Activated CD4-positive, alpha-beta T cell treated with anti-CD3 and anti-CD28 coated beads, Interleukin-2, amount 50 U/mL, for 4 hours (primary cell): Measurements from ENCODE around the gene RALGPS1.

ENCODE experiments used
- DNase-seq, 2 experiments: peaks; one replicate each; pipeline ENCODE4 v3.0.0-alpha.2; 2020

Gene RALGPS1

DNA sequence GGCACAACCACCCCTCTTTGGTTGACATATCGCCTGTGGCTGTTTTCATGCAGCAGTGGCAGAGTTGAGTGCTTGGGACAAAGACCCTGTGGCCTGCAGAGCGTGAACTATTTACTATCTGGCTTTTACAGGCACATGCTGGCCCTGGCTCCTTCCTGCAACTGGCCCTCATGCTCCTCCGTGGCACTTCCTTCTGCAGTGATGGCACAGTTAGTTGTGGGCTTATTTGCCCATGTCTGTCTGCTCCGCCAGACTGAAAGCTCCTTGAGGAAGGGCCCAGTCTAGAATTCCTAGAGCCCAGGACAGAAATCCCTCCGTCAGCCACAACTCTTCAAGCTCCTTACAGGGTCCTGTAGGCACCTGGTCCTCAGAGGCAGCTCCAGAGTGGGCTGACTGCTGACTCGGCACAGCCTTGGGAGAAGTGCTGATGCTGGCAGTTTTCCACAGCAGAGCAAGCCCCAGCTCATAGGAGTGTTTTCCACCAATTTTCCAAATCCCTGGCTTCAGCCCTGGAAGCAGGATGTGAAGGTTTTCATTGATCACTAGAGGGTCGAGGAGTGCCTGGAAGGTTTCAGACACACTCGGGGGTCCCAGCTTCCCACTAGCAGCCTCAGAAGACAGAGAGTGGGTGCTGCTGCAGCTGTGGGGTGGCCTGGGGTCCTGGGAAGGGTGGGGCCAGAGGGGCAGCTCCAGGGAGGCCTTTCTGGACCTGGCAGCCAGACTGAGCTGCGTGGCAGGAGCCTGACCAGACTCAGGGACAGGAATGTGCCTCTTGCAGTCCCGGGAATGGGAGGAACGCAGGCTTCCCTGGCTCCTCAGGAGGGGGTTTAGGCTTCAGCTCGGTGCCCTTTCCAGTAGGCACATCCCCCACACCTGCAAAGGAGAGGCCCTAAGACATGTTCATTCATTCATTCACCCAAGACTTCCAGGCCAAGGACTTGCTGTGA, 264.4 kb downstream of the RALGPS1 start:
- no peak for DNase-seq

DNA sequence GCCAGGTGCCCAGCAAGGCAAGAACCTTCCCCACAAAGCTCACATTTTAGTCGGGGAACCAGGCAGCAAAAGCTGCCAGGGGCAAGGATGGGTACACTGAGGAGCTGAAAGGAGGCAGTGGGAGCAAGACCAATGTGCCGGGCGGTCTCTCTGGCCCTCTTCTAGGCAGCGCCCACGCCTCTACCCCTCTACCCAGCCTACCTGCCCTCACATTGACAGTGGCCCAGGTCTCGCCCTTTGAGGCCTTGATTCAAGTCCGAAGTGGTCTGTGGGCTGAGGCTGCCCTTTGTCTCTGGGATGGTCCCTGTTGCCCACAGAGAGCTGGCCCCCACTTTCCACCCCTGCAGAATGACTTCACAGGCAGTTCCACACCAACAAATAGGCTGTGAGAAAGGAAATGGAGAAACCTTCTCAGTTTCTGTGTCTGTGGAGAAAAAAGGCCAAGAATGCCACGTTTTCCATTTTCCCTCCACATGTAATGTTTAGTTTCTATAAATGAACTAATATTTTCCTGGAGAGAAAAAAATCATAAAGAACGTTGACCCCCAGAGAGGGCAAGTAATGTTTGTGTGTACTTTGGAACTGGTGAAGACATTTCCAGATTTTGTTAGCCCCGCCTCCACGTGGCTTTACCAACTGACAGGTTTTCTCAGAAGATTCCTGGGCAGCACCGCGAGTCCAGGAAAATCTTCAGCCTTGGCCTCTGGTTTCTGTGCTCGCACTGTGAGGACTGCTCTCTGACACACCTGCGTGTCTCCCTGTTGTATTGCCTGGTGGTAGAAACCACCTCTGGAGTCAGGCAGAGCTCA, 265.3 kb downstream of the RALGPS1 start:
- no peak for DNase-seq

DNA sequence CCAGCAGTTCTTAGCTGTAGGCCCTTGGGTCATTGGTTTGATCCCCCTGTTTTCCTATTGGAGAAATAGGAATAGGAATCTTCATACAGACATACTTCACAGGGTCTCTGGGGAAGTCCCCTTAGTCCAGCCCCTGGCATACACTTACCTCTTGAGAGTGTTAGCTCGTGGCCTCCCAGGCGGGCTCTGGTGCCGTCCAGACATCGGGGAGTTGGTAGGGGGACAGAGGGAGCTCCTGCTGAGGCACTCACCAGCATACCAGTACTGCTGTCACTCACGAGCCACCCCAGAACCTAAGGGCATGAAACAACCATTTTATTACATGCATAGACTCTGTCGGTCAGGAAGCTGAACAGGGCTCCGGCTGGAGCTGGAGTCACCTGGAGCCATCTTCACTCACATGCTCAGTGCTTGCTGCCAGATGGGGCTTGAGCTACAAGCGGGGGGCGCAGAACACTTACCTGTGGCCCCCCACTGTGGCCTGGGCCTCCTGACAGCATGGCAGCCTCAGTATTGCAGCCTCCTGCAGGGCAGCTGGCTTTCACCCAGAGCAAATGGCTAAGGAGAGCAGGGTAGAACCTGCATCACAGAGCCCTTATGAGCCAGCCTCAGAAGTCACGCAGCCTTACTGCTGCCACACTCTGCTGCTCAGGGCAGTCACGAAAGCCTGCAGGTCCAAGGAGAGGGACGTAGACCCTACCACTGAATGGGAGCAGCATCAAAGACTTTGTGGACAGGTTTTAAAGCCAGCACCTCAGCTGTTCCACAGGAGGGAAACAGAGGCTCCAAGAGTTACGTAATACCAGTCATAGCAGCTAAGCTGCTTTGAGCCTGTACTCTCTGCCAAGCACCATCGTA, 266.1 kb downstream of the RALGPS1 start:
- DNase-seq = no peak

DNA sequence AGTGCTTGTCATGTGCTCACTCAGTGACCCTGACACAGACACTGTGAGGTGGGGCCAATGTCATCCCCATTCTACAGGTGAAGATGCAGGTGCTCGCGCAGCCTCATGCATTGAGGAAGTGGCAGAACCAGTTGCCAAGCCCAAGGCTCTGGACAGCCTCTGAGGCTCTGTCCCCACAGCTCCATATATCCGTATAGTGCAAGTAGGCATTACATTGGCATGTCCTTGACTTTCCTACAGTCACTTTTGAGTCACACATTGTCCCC, 266.7 kb downstream of the RALGPS1 start:
- no peak for DNase-seq

DNA sequence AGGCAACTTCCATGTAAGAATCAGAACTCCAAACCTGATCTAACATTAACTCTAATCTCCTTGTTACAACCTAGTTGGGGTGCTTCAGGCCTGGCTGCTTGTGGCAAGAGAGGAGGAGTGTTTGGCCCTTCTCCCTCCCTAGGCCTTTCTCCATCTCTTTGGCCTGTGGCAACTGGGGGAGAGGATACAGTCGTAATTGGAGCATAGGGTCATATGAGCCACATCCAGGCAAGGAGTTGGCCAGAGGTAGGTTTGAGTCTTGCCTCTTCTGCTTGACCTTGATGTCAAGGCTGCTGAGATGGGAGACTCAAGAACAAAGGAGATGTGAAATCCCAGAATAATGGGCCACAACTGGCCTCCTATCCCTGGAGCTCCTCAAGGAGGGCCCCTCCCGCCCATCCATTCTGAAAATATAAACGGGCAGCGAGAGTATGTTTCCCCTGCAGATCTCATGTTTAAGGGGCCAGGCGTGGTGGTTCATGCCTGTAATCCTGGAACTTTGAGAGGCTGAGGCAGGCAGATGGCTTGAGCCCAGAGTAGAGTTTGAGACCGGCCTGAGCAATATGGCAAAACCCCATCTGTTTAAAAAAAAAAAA, 267.1 kb downstream of the RALGPS1 start:
- DNase-seq = no peak

DNA sequence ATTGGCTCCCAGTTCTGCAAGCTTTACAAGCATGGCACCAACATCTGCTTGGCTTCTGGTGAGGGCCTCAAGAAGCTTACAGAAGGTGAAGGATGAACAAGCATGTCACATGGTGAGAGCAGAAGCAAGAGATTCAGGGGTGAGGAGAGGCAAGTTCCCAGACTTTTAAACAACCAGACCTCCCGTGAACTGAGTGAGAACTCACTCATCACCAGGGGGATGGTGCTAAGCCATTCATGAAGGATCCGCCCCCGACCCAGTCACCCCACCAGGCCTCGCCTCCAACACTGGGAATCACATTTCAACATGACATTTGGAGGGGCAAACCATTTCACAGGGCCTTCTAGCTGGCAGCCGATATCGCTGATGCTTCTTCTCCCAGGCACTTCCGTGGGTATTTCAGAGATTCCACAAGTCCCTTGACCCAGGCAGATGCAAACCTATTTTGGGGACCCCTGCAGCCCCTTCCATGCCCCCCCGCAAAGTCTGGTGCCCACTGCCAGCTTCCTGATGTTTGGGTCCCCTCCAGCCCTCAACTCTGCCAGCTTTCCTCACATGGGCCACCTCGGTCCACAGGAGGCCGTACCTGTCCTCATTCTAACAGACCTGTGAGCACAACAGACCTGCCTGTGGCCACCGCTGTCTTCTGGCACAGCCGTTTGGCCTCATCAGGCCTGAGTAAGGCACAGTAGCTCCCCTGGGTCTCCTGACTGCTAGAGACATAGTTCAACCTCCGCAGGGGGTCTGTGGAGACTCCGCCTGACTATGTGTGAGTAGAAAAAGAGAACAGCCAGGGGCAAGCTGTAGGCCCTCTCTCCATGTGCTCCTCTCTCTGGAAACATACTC, 268.5 kb downstream of the RALGPS1 start:
- no peak for DNase-seq

DNA sequence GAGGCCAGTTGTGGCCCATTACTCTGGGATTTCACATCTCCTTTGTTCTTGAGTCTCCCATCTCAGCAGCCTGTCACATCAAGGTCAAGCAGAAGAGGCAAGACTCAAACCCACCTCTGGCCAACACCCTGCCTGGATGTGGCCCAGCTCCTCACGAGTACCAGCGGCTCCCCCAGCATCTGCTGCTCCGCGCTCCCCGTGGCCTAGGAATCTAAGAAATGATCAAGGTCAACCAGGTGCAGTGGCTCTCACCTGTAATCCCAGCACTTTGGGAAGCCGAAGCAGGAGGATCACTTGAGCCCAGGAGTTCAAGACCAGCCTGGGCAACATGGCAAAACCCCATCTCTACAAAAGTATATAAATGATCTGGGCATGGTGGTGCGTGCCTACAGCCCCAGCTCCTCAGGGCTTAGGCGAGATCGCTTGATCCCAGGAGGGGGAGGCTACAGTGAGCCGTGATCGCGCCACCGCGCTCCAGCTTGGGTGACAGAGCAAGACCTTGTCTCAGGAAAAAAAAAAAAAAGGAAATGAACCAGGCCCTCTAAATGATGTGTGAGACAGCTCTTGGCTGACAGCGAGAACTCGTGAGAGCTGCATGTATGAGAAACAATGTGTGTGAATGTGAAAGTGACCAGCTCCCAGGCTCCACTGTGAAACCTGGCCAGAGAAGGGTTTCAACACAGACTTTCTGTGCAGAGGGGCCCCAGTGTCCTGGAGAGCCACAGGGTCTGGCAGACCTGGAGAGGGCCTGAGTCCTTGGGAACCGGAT, 269.4 kb downstream of the RALGPS1 start:
- DNase-seq = no peak

DNA sequence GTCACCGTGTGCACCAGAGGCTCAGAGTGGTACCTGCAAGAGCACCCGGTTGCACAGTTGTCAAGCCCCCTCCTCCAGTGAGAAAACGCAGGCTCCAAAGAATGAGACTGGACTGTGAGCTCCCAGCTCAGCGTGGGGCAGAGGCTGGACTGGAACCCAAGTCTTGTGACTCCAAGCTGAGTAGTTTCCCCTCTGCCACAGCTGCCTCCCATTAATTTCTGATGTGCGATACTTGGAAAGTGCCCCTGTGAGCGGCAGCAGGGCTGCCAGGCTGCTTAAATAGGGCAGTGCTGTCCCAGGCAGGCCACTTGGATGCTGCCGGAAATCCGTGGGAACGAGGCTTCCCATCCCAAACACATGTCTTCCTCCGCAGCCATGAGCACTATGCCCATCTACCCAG, 270.1 kb downstream of the RALGPS1 start:
- no peak for DNase-seq

DNA sequence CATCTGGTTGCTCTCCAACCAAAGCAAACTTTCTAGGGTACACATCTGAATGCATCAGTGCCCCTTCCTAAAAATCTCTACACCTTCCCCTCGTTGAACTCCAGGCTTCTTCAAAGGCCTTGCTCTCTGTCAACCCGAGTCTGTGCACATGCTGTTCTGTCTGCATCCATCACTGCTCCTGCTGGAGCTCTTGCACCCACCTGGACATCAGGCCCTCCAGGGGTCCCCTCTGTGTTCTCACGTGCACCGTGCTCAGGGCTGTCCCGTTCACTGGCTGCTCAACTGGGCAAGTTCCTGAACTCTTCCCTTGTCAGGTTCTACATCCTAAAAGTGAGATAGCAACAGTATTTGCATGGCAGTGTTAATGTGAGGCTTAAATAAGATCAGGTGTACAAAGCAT, 270.6 kb downstream of the RALGPS1 start:
- DNase-seq = no peak

DNA sequence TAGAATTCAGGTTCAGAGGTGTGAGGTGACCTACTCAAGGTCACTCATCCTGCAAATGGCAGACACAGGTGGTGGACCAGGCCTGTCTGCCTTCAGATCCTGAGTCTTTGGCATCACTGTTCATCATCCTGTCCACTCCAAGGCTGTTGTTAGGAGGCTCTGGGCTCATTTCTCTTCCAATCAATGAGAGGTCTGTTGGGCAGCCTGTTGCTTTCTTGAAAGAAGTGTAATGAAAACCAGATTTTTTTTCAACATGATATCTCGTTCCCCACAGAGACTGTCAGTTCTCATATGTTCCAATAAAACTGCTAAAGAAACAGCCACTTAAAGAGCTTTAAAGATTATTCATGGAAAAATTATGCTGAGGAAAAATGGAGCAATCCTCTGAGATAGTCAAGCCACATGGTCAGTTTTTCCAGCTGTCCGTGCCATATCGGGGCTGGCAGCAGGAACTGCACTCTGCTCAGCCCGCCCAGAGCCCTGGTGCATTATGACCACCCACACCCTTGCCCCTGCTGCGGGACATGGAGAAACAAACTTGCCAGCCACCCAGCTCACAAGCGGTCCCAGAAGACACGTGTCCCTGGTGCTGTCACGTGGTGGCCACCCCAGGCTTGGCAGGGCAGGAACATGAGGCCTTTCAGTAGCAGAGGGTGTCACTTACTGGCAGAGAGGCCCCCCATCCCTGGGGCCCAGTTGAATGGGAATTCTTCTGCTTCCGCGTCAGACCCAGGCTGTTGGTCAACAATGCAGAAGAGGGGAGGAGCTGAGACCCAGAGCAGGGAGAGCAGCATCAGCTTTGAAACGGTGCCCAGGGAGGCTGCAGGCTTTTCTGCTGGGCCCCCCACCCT, 271.6 kb downstream of the RALGPS1 start:
- DNase-seq = no peak

DNA sequence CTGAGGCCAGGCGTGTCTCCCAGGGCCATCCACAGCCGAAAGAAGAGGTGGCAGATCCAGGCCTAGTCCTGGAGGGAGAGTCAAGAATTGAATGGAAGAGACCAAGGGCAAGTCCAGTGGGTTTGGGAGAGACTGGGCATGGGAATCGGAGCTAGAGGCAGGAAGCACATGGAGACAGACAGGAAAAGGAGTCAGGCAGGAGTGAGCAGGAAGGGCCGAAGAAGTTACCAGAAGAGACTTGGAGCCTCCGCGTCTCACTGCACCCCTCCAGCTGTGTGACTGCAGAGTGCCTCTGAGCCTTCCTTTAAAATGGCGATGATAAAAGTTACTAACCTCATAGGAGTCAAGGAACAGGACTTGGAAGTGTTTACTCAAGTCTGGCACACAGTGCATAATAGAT, 272.2 kb downstream of the RALGPS1 start:
- DNase-seq = no peak

DNA sequence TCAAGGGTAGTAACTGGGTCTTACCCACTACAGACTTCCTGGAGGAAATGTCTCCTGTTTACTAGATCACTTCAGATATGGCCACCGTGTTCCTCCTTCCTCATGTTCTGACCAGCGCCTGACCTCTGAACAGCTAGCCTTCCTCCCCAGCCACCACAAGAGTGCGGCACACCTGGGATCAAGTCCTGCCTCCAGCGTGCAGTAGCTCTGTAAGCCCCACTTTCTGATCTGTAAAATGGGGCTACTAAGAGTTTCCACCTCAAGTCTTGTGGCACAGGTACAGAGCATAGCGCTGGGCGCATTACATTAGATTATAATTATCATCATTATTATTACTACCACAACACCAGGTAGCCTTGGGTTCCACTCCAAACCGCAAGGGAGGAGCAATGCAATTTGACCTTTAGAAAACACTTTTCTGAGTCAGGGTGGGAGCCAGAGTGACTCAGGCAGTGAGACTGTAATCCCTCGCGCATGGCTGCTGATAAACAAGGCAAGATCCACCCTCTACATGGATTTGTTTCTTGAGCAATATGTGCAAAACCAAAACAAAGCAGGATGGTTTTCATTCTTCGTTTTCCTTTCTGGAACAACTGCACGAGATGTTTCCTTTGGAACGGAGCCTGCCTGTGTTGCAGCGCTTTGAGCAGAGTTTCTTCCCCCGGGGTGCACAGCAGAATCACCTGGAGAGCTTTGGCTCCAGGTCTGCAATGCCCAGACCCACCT, 272.8 kb downstream of the RALGPS1 start:
- no peak for DNase-seq

DNA sequence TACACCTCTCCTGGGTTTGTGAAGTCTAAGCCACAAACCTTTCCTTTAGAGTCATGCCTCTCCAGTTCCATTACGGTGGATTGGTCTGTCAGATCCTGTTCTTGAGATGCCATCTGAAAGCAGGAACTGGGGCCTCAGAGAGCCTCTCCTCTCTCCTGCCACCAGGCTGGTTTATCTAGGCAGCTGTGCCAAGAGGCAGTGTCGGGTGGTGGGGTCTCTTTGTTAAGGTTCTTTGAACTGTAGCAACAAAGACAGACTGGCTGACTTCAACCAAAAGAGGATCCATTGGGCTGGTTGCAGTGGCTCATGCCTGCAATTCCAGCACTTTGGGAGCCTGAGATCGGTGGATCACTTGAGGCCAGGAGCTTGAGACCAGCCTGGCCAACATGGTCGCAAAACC, 273.8 kb downstream of the RALGPS1 start:
- no peak for DNase-seq

DNA sequence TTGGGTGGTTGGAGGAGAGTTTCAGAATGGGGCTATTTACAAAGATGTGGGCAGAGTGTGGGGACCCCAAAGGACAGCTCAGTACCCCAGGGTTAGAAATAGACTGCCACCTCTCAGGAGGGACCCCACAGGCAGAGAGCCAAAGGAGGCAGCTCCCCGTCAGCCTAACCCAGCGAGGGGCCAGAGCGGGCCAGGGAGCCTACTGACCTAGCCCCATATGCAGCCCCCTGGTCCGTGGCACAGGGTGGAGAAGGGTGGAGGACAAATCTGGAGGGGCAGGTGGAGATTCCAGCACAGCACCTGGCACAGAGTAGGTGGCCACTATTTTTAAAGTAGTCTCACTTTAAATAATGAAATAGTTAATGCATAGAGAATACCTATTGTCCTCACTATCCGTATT, 275.0 kb downstream of the RALGPS1 start:
- no peak for DNase-seq

DNA sequence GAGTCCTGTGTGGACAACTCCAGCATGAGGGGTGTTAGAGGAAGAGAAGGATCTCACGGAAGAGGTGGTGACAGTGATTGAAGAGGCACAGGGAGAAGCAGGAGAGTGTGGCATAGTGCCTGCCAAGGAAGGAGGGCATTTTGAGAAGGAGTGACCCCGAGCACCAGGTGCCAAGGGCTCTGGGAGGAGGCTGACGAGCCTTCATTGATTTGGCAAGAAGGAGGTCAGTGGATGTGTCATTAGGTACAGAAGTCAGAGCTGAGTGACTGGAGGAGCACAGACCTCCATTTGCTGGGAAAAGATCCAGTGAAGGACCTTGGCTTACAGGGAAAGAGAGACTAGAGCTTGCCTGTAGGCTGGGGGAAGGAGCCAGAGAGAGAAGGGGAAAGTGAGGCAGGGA, 278.2 kb downstream of the RALGPS1 start:
- DNase-seq = no peak

DNA sequence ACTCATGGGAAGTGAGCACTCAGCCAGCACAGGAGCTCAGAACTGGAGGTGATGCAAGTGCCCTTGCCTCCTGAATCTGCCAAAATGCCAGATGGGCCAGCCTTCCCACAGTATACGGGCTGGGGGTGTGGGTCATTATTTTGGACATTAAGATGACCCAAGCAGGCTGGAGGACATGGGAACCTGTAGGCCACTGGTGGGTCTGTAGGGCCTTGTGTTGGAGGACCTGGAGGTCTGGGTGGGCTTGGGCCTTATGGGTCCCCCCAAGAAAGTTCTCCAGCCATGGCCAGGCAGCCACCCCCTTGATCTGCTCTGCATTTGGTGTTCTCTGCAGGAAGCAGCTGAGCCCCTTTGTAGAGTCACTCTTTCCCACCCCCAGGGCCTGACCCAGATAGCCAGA, 278.9 kb downstream of the RALGPS1 start:
- no peak for DNase-seq

DNA sequence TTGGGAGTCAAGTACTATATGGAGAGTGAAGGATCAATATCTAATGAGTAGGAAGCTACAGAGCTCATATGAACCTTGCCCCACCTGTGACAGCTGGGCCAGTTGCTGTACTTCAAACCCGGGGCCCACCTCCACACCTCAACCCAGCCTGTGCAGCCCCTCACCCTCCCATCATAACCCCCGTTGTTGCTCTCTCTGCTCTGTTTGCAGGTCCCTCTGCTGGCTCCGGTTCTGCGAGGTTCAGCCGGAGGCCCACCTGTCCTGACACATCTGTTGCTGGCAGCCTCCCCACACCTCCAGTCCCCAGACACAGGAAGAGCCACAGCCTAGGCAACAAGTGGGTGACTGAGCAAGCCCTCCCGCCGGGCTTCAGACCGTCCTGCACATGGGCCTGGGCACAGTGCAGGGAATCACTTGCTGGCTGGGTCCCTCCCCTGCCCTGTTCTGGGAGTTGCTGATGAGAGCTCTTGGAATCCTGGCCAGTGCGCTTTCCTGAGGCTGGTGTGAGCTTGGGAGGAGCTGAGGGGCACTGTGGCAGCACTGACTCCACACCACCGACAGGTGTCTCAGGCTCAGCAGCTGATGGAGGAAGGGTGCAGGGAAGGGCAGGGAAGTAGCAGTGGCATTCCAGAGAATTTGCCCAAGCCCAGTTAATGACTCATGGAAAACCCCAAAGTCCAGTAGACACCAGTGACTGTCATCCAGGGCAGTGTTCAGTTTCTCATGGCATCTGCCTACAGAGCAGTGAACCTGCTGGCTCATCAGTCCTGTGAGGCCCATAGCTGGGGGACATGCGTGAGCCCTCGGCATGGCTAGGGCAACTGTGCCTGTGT, 280.5 kb downstream of the RALGPS1 start:
- no peak for DNase-seq
